ENCODE measurements around the gene GIPC2.

DNA sequence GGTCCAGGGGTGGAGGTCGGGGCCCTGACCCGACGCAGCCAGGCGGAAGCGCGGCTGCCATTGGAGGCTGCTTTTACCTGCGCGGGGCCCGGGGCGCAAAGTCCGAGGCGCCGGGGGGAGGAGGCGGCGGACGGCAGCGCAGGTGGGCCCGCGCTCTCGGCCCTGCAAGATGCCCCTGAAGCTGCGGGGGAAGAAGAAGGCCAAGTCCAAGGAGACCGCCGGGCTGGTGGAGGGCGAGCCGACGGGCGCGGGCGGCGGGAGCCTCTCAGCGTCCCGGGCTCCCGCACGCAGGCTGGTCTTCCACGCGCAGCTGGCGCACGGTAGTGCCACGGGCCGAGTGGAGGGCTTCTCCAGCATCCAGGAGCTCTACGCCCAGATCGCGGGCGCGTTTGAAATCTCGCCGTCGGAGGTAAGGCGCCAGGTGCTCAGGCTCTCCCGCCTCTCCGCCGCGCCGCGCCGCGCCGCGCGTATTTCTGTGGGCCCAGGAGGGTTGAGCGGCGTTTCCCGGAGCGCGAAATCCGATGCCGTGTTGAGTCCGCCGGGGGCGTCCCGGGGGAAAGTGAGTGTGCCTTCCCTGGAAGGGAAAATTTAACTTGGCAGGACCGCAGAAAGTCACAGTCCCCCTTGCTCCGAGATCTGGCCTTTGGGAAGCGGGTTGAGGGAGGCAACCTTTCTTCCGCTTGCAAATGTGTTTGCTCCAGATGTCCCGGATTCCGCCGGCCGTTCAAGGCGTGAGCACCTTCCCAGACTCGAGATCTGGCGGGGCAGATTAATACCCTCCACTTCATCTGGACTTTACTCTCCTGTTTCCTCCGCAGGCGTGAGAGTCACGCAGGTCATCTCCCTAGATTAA, at the start of gene GIPC2:
- TF ChIP-seq, protein P1, sequence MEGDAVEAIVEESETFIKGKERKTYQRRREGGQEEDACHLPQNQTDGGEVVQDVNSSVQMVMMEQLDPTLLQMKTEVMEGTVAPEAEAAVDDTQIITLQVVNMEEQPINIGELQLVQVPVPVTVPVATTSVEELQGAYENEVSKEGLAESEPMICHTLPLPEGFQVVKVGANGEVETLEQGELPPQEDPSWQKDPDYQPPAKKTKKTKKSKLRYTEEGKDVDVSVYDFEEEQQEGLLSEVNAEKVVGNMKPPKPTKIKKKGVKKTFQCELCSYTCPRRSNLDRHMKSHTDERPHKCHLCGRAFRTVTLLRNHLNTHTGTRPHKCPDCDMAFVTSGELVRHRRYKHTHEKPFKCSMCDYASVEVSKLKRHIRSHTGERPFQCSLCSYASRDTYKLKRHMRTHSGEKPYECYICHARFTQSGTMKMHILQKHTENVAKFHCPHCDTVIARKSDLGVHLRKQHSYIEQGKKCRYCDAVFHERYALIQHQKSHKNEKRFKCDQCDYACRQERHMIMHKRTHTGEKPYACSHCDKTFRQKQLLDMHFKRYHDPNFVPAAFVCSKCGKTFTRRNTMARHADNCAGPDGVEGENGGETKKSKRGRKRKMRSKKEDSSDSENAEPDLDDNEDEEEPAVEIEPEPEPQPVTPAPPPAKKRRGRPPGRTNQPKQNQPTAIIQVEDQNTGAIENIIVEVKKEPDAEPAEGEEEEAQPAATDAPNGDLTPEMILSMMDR (IDR thresholded peaks at IDR 0.05; ENCODE audit: insufficient read depth, low read length) = no peak
- TF ChIP-seq POLR2AphosphoS5 (IDR thresholded peaks at IDR 0.05; ENCODE audit: low read depth) = no peak
- TF ChIP-seq, protein P2, sequence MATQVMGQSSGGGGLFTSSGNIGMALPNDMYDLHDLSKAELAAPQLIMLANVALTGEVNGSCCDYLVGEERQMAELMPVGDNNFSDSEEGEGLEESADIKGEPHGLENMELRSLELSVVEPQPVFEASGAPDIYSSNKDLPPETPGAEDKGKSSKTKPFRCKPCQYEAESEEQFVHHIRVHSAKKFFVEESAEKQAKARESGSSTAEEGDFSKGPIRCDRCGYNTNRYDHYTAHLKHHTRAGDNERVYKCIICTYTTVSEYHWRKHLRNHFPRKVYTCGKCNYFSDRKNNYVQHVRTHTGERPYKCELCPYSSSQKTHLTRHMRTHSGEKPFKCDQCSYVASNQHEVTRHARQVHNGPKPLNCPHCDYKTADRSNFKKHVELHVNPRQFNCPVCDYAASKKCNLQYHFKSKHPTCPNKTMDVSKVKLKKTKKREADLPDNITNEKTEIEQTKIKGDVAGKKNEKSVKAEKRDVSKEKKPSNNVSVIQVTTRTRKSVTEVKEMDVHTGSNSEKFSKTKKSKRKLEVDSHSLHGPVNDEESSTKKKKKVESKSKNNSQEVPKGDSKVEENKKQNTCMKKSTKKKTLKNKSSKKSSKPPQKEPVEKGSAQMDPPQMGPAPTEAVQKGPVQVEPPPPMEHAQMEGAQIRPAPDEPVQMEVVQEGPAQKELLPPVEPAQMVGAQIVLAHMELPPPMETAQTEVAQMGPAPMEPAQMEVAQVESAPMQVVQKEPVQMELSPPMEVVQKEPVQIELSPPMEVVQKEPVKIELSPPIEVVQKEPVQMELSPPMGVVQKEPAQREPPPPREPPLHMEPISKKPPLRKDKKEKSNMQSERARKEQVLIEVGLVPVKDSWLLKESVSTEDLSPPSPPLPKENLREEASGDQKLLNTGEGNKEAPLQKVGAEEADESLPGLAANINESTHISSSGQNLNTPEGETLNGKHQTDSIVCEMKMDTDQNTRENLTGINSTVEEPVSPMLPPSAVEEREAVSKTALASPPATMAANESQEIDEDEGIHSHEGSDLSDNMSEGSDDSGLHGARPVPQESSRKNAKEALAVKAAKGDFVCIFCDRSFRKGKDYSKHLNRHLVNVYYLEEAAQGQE (IDR thresholded peaks at IDR 0.05; ENCODE audit: insufficient replicate concordance, low read depth) = no peak
- TF ChIP-seq GABPA (IDR thresholded peaks at IDR 0.05; ENCODE audit: low read depth) = no peak
